Measurements from ENCODE around the gene SLC35G6.

Gene SLC35G6

DNA sequence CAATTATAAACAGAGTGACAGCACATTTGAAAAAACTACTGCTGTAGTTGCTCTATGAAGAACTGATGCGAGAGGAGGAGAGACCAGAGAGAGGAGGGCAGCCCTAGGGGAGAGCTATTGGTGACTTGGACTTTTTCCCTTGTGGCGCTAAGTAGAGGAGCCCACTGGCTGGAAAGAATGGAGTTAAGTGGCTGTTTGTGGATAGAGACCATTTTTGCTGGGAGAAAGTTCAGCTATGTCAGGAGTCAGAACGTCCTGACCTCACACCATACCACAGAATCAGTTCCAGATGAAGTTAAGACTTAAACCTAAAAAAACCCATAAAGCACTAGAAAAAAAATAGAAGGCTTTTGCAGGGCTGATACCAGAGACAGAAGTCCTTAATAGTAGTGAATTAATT is 4.9 kb downstream of the SLC35G6 start:
- Histone ChIP-seq H3K4me2 (ENCODE audit: insufficient read depth, low read length) (peak overlapping the region; percentile 80), H3K9ac (ENCODE audit: low read depth, low read length) (peak overlapping the region; percentile 98), H3K27me3 (ENCODE audit: insufficient read depth, low read length, poor library complexity) (no peaks in the 10 kb centered on the region), H3K4me1 (ENCODE audit: insufficient read depth, low read length) (peaks cover 59% of the 10 kb centered on the region), H3K79me2 (ENCODE audit: insufficient read depth, low read length) (peaks cover 70% of the 10 kb centered on the region), H4K20me1 (ENCODE audit: insufficient read depth, low read length) (peaks cover 57% of the 10 kb centered on the region), H2AFZ (ENCODE audit: low read depth, low read length) (no peak overlapping the region), H3K27ac (ENCODE audit: low read length) (peak overlapping the region; percentile 41; the same call in 1 of the 2 replicates), H3K4me3 (ENCODE audit: low read depth in 1 of 2, low read length in 2 of 2) (peak overlapping the region in 1 of 2 experiments; percentile 70; a peak in 3 of 4 replicates), H3K36me3 (ENCODE audit: insufficient read depth, low read length) (peaks cover 34% of the 10 kb centered on the region), H3K9me3 (ENCODE audit: insufficient read depth, low read length, severe bottlenecking) (no peaks in the 10 kb centered on the region)
- ATAC-seq (ENCODE audit: insufficient read depth, low read depth) (no peak), DNase-seq (no peak)
- TF ChIP-seq, protein P1, sequence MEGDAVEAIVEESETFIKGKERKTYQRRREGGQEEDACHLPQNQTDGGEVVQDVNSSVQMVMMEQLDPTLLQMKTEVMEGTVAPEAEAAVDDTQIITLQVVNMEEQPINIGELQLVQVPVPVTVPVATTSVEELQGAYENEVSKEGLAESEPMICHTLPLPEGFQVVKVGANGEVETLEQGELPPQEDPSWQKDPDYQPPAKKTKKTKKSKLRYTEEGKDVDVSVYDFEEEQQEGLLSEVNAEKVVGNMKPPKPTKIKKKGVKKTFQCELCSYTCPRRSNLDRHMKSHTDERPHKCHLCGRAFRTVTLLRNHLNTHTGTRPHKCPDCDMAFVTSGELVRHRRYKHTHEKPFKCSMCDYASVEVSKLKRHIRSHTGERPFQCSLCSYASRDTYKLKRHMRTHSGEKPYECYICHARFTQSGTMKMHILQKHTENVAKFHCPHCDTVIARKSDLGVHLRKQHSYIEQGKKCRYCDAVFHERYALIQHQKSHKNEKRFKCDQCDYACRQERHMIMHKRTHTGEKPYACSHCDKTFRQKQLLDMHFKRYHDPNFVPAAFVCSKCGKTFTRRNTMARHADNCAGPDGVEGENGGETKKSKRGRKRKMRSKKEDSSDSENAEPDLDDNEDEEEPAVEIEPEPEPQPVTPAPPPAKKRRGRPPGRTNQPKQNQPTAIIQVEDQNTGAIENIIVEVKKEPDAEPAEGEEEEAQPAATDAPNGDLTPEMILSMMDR (IDR thresholded peaks at IDR 0.05; ENCODE audit: borderline replicate concordance, extremely low read depth, low read length, poor library complexity, severe bottlenecking): no peak
- no peak for TF ChIP-seq EZH2 (IDR thresholded peaks at IDR 0.05; ENCODE audit: borderline replicate concordance, low read depth, low read length, severe bottlenecking)

DNA sequence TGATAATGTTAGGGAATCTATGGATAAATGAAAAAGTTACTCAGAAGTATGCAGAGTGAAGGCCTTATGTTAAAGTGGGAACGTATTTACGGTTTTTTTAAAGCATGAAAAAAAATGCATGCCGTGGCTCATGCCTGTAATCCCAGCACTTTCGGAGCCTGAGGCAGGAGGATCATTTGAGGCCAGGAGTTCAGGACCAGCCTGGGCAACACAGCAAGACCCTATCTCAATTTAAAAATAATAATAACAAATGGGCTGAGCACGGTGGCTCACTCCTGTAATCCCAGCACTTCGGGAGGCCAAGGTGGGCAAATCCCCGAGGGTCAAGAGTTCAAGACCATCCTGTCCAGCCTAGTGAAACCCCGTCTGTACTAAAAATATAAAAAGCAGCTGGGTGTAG is 8.9 kb downstream of the SLC35G6 start:
- Histone ChIP-seq H3K9me3 (ENCODE audit: insufficient read depth, low read length, severe bottlenecking) (no peaks in the 10 kb centered on the region), H3K79me2 (ENCODE audit: insufficient read depth, low read length) (peaks cover 99% of the 10 kb centered on the region), H2AFZ (ENCODE audit: low read depth, low read length) (no peak overlapping the region), H3K27ac (ENCODE audit: low read length) (no peak overlapping the region), H3K4me2 (ENCODE audit: insufficient read depth, low read length) (peak overlapping the region; percentile 47; the same call in 1 of the 2 replicates), H3K27me3 (ENCODE audit: insufficient read depth, low read length, poor library complexity) (no peaks in the 10 kb centered on the region), H3K4me3 (ENCODE audit: low read depth in 1 of 2, low read length in 2 of 2) (no peak overlapping the region), H3K4me1 (ENCODE audit: insufficient read depth, low read length) (peaks cover 52% of the 10 kb centered on the region), H3K9ac (ENCODE audit: low read depth, low read length) (no peak overlapping the region), H3K36me3 (ENCODE audit: insufficient read depth, low read length) (peaks cover 52% of the 10 kb centered on the region), H4K20me1 (ENCODE audit: insufficient read depth, low read length) (peaks cover 87% of the 10 kb centered on the region)
- TF ChIP-seq EZH2 (IDR thresholded peaks at IDR 0.05; ENCODE audit: borderline replicate concordance, low read depth, low read length, severe bottlenecking): no peak
- TF ChIP-seq, protein P1 (IDR thresholded peaks at IDR 0.05; ENCODE audit: borderline replicate concordance, extremely low read depth, low read length, poor library complexity, severe bottlenecking): no peak
- DNase-seq: no peak
- no peak for ATAC-seq (ENCODE audit: insufficient read depth, low read depth)

DNA sequence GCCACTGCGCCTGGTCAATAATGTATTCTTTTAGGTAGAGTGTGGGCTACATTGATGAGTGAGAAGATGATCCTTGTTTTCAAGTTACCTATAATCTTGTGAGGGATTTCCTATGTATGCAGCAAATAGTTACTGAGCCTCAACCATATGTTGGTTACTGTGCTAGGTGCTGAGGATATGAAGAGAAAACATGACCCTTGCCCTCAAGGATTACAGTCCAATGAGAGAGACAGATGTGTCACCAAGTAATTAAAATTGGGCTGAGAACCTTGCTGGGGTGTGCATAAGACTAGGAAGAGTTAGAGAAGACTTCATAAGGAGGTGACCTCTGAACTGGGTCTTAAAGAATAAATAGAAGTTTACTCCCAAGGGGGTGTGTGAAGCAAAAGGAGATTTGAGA is 10.3 kb downstream of the SLC35G6 start:
- no peak for DNase-seq

More for the DNA sequence above, 10.3 kb downstream of the SLC35G6 start:
- no peak overlapping the region for H3K9ac ChIP-seq (ENCODE audit: low read depth, low read length)
- H3K4me1 ChIP-seq (ENCODE audit: insufficient read depth, low read length): peaks cover 39% of the 10 kb centered on the region
- no peak overlapping the region for H2AFZ ChIP-seq (ENCODE audit: low read depth, low read length)
- H4K20me1 ChIP-seq (ENCODE audit: insufficient read depth, low read length): peaks cover 90% of the 10 kb centered on the region
- H3K4me2 ChIP-seq (ENCODE audit: insufficient read depth, low read length): peak overlapping the region; percentile 4; the same call in 1 of the 2 replicates
- H3K79me2 ChIP-seq (ENCODE audit: insufficient read depth, low read length): peaks cover 99% of the 10 kb centered on the region
- no peaks in the 10 kb centered on the region for H3K27me3 ChIP-seq (ENCODE audit: insufficient read depth, low read length, poor library complexity)
- H3K9me3 ChIP-seq (ENCODE audit: insufficient read depth, low read length, severe bottlenecking): no peaks in the 10 kb centered on the region
- H3K4me3 ChIP-seq (ENCODE audit: low read depth in 1 of 2, low read length in 2 of 2): no peak overlapping the region
- peaks cover 59% of the 10 kb centered on the region for H3K36me3 ChIP-seq (ENCODE audit: insufficient read depth, low read length)
- ATAC-seq (ENCODE audit: insufficient read depth, low read depth): no peak
- no peak overlapping the region for H3K27ac ChIP-seq (ENCODE audit: low read length)
- TF ChIP-seq EZH2 (IDR thresholded peaks at IDR 0.05; ENCODE audit: borderline replicate concordance, low read depth, low read length, severe bottlenecking): no peak
- TF ChIP-seq, protein P1 (IDR thresholded peaks at IDR 0.05; ENCODE audit: borderline replicate concordance, extremely low read depth, low read length, poor library complexity, severe bottlenecking): no peak
